Lung (tissue), 12 donors: Measurements from ENCODE around the gene TAS2R41. TPM values are rescaled to one million over a fixed set of nuclear protein-coding genes. Genes with fewer than 3 reads are reported as not detected.
A peak's percentile ranks its signal among the peaks of the same experiment; 100 is the strongest.
"Not testable (repeated sequence)": the region's sequence is repeated elsewhere in the genome, so short reads cannot be mapped to it uniquely, and the experiment has no call there.

Experiments used
- ATAC-seq: fragments of 200-7000 bp; cut with Tn5 transposase; one replicate; pipeline ENCODE4 v1.9.1; 2020; ENCODE audit warnings: moderate number of reproducible peaks; ENCODE audit not compliant: insufficient read depth, low FRiP score
- DNase-seq, 3 donors: peaks; one replicate each; pipeline ENCODE4 v3.0.0-alpha.2; 2013 to 2017
- H3K27ac ChIP-seq, 2 donors: one replicate each; pipeline ENCODE4 v1.5.1; 2013; ENCODE audit warnings: mild to moderate bottlenecking in 2 of 2, moderate library complexity in 2 of 2, control low read depth in 1 of 2, inconsistent platforms in 1 of 2, low read depth in 1 of 2, low read length in 1 of 2
- H3K27me3 ChIP-seq, 3 donors: one replicate each; pipeline ENCODE4 v1.5.1; 2013; ENCODE audit warnings: low read length in 2 of 3; ENCODE audit not compliant: control insufficient read depth in 3 of 3, insufficient read depth in 3 of 3
- H3K36me3 ChIP-seq, 4 donors: one replicate each; pipeline ENCODE4 v1.5.1; 2013; ENCODE audit warnings: low read length in 4 of 4, mild to moderate bottlenecking in 1 of 4, moderate library complexity in 1 of 4; ENCODE audit not compliant: control insufficient read depth in 4 of 4, insufficient read depth in 4 of 4
- H3K4me1 ChIP-seq, 5 donors: one replicate each; pipeline ENCODE4 v1.5.1; 2013; ENCODE audit warnings: low read length in 5 of 5, mild to moderate bottlenecking in 2 of 5, moderate library complexity in 1 of 5; ENCODE audit not compliant: control insufficient read depth in 5 of 5, insufficient read depth in 5 of 5
- H3K4me3 ChIP-seq: one replicate; pipeline ENCODE4 v1.5.1; 2013; ENCODE audit warnings: mild to moderate bottlenecking, control low read depth, moderate library complexity
- H3K9ac ChIP-seq, 2 donors: one replicate each; pipeline ENCODE4 v1.5.1; 2013; ENCODE audit warnings: low read length in 2 of 2, control low read depth in 1 of 2; ENCODE audit not compliant: insufficient read depth in 1 of 2
- H3K9me3 ChIP-seq, 4 donors: one replicate each; pipeline ENCODE4 v1.5.1; 2013; ENCODE audit warnings: low read length in 3 of 4, mild to moderate bottlenecking in 1 of 4, moderate library complexity in 1 of 4; ENCODE audit not compliant: control insufficient read depth in 4 of 4, insufficient read depth in 3 of 4
- WGBS, 2 donors: extraction: QIAGEN DNeasy Blood & Tissue Kit; methylation state at CpG; one replicate each; pipeline ENCODE4 v1.1.7; 2013; 5-methylcytosine and 5-hydroxymethylcytosine counted together
- polyA plus RNA-seq, 2 donors: library from polyadenylated mRNA; stranded (reverse); fragments of 200-250 nt; gene quantifications; one replicate each; pipeline ENCODE4 v1.2.1, GENCODE V29; 2013
- total RNA-seq, 2 donors: library from RNA; depleted of rRNA in 1 of 2; stranded (reverse); fragments of >200 nt in 1 of 2; gene quantifications; one replicate each; pipeline ENCODE4 v1.2.1, GENCODE V29; 2014 to 2021
- TF ChIP-seq, protein P1 (sequence below): IDR thresholded peaks from 2 replicates; pipeline ENCODE4 v1.5.1; 2012; ENCODE audit warnings: mild to moderate bottlenecking; ENCODE audit errors: control extremely low read depth, extremely low read depth
- donor health status: control.
- donor health status: control.
- donor health status: Bipolar disorder and iron deficiency.
- donor health status: healthy.
- donor health status: DM: yes; HTN: yes; CAD: no.

TAS2R41 gene
- total and polyA plus RNA-seq, 4 donors: 0.77 TPM; not detected in 3

DNA sequence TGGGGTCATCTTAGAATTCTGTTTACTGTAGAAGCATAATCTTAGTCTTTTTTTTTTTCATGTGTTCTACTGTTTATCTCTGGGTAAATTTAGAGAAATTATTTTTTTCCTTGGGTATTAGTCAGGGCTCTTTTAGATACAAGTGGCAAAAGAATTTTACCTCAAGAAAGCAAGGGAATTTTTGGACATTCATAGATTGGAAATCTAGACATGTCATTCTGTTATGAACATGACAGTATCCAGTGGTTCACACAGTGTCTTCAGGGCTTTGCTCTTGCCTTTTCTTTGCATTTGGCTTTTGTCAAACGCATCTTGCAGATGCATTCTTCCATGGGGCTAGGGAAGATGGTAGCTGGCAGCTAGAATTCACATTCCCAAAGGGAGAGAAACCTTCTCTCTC is 13.7 kb upstream of the TAS2R41 start:
- Histone ChIP-seq H3K36me3 (no peaks in the 10 kb centered on the region), H3K4me1 (peaks cover 0 to 2% (median 0%) of the 10 kb centered on the region in 5 donors), H3K9ac (no peak overlapping the region), H3K27ac (no peak overlapping the region), H3K9me3 (peaks cover 0 to 2% (median 0%) of the 10 kb centered on the region in 4 donors), H3K27me3 (no peaks in the 10 kb centered on the region), H3K4me3 (no peak overlapping the region)
- no peak for ATAC-seq
- TF ChIP-seq, protein P1, sequence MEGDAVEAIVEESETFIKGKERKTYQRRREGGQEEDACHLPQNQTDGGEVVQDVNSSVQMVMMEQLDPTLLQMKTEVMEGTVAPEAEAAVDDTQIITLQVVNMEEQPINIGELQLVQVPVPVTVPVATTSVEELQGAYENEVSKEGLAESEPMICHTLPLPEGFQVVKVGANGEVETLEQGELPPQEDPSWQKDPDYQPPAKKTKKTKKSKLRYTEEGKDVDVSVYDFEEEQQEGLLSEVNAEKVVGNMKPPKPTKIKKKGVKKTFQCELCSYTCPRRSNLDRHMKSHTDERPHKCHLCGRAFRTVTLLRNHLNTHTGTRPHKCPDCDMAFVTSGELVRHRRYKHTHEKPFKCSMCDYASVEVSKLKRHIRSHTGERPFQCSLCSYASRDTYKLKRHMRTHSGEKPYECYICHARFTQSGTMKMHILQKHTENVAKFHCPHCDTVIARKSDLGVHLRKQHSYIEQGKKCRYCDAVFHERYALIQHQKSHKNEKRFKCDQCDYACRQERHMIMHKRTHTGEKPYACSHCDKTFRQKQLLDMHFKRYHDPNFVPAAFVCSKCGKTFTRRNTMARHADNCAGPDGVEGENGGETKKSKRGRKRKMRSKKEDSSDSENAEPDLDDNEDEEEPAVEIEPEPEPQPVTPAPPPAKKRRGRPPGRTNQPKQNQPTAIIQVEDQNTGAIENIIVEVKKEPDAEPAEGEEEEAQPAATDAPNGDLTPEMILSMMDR: no peak
- WGBS, 2 donors: 66 to 86% methylated on average over 1 of the region's 1 CpG
- DNase-seq: no peak

DNA sequence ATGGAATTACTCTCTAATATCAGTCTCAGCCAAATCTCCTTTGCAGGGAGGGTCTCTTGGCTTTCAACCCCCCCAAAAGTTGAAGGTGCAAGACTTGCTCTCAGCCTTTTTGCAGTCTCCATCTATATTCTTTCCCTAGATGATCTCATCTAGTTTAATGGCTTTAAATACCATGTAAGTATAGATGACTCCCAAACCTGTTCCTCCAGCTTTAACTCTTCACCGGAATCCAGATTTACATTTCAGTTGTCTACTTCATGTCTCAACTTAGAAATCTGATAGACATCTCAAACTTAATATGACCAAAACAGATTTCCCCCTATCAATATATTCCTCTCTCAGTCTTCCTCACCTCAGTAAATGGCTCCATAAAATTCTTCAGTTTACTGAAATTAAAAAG is 9.9 kb upstream of the TAS2R41 start:
- Histone ChIP-seq H3K27me3 (no peaks in the 10 kb centered on the region), H3K27ac (no peak overlapping the region), H3K4me1 (peaks cover 0 to 2% (median 0%) of the 10 kb centered on the region in 5 donors), H3K9ac (no peak overlapping the region), H3K9me3 (peaks cover 0 to 5% (median 0%) of the 10 kb centered on the region in 4 donors), H3K4me3 (no peak overlapping the region), H3K36me3 (no peaks in the 10 kb centered on the region)
- TF ChIP-seq, protein P1: no peak
- 66 to 98% methylated on average over 1 of the region's 1 CpG for WGBS, 2 donors
- DNase-seq (no peak), ATAC-seq (no peak)

DNA sequence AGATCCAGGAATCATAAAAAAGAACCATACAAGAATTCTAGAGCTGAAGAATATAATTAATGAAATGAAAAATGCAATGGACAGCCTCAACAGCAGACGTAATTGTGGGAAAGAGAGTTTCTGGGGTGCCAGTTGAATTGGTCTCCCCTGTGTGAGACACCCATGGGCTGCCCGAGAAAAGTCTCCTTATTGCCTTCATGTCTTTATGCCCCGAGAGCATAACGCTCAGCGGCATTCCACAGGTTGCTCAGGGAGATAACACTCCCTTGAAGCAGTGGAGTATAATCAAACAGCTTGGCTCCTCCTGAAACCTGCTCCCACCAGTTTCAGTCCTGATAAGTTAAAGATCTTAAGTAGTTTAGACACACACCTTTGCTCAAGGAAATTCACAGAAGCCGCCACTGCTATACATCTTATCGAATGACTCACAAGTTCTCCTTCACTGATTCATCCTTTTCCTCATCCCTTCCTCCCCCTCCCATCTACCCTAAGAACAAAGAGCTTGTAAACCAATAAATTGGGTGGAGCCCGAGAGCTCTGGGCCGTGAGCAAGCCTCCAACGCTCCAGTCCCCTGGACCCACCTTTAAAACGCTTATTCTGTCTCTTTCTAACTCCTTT is 5.5 kb upstream of the TAS2R41 start:
- H3K36me3 ChIP-seq, DNase-seq, H3K27ac ChIP-seq, H3K27me3 ChIP-seq, ATAC-seq, H3K9ac ChIP-seq, H3K4me1 ChIP-seq, H3K9me3 ChIP-seq, H3K4me3 ChIP-seq: not testable (repeated sequence)
- WGBS, 2 donors: 80 to 90% methylated on average over 11 of the region's 11 CpGs

DNA sequence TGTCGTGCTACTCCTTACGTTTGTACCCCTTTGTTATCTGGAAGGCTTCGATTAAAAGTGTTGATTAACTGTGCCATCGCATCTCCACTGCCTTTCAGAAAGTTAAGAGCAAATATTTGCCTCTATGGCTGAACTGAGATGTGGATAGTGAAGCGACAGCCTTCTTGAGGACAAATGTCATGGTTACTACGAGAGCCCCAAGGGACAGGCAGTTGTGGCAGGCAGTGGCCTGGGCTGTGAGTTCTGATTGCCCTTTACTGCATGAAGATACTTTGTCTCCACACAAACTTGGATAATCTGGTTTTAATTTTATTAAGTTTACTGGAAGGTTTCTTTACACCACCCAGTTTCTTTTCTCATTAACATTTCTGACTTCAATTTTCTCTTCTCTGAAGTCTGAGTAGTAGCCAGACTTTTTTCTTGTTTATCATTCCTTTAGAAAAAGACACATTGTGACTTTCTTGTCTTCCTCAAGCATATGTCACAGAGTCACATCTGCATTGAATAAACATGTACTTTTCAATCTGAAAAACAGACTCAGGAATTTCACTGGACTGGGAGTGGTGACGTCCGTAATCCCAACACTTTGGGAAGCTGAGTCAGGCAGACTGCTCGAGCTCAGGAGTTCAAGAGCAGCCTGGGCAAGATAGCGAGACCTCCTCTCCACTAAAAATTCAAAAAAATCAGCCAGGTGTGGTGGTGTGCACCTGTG is 1.5 kb downstream of the TAS2R41 start:
- no peaks in the 10 kb centered on the region for H3K36me3 ChIP-seq
- peak in 1 of 3 donors; percentile 30 for DNase-seq
- peak overlapping the region in 1 of 2 donors; percentile 33 for H3K27ac ChIP-seq
- peaks cover 0 to 16% (median 0%) of the 10 kb centered on the region in 5 donors for H3K4me1 ChIP-seq
- H3K27me3 ChIP-seq: no peaks in the 10 kb centered on the region
- TF ChIP-seq, protein P1: no peak
- ATAC-seq: no peak
- WGBS, 2 donors: 71 to 81% methylated on average over 10 of the region's 10 CpGs
- H3K9me3 ChIP-seq: peaks cover 0 to 4% (median 0%) of the 10 kb centered on the region in 4 donors
- H3K4me3 ChIP-seq: no peak overlapping the region
- H3K9ac ChIP-seq: no peak overlapping the region
